ENCODE measurements around the gene WTAP. TPM values are rescaled to one million over a fixed set of nuclear protein-coding genes. Genes with fewer than 3 reads are reported as not detected.

WTAP gene
- total and polyA plus RNA-seq, 4 donors: 67.7 to 94.7 (median 87.7) TPM

DNA sequence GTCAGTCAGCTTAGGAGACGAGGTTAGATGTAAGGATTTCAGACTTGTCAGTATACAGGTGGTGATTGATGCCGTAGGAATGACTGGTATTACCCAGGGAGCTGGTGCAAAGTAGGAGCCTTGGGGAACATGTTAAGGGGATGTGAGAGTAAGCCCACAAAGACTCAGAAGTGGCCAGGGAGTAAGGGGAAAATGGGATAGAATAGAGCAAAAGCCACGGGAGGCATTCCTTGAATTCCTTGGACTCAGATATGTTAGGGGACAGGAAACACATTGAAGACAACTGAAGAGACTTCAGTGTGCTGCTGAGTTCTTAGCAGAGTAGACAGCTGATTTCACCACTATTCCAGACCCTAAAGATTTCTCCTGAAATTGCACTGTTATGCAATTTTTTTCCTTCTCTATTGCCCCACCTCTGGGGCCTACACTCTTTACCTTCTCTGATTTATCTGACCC, 33.3 kb downstream of the WTAP start:
- H3K4me1 ChIP-seq (ENCODE audit: control insufficient read depth in 1 of 2, insufficient read depth in 2 of 2, low read length in 2 of 2): peaks cover 0 to 3% of the 10 kb centered on the region in 2 donors
- H3K27me3 ChIP-seq (ENCODE audit: control insufficient read depth in 1 of 2, insufficient read depth in 2 of 2, low read length in 1 of 2): no peaks in the 10 kb centered on the region
- H3K27ac ChIP-seq (ENCODE audit: low read depth in 1 of 2, low read length in 2 of 2): peak overlapping the region in 1 of 2 donors; percentile 45
- no peaks in the 10 kb centered on the region for H3K36me3 ChIP-seq (ENCODE audit: control insufficient read depth in 1 of 2, insufficient read depth in 2 of 2, low read length in 1 of 2)
- H3K4me3 ChIP-seq (ENCODE audit: low read length in 2 of 2): no peak overlapping the region
- WGBS, 2 donors: 41 to 43% methylated on average over 3 of the region's 3 CpGs
- DNase-seq (no peak), ATAC-seq (ENCODE audit: low FRiP score) (no peak)
- intact Hi-C loops (cut with DNase I): loop anchor here in 1 of 2 donors (5.0 kb wide), 1 partner anchor 33 kb away; the partner anchor contains the start of gene WTAP
- no peaks in the 10 kb centered on the region for H3K9me3 ChIP-seq (ENCODE audit: control insufficient read depth, low read length)

DNA sequence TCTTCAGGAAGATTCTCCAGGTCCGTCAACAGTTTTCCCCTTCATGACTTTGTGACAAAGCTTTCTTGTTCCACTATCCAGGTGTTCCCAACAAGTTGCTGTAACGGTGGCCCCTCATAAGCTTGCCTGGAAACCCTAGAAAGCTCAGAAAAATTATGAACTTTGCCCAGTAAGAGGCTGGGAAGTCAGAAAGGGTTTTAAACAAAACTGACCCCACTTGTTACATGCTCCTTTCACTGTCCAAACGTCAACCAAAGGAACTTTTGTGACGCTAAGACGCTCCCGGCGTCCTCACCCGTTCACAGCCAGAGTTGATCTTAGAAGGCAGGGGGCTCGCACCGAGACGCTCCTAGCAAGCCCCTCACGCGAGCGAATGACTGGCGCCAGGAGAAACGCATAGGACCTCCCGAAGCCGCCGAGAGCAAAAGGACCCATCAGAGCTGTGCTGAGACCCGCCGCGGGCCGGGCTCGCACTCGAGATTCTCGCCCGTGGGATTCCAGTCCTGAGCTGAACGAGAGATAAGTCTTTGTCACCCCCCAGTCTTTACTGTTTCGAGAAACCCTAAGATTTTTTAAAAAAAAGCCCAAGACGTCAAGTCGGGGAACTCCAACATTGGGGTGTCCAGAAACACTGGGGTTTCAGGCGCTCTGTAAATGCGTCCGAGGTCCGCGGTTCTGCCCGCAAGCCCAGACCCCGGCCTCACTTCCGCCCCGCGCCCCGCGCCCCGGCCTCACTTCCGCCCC, 34.0 kb downstream of the WTAP start:
- Histone ChIP-seq H3K27me3 (ENCODE audit: control insufficient read depth in 1 of 2, insufficient read depth in 2 of 2, low read length in 1 of 2) (no peaks in the 10 kb centered on the region), H3K9me3 (ENCODE audit: control insufficient read depth, low read length) (no peaks in the 10 kb centered on the region), H3K36me3 (ENCODE audit: control insufficient read depth in 1 of 2, insufficient read depth in 2 of 2, low read length in 1 of 2) (no peaks in the 10 kb centered on the region), H3K4me1 (ENCODE audit: control insufficient read depth in 1 of 2, insufficient read depth in 2 of 2, low read length in 2 of 2) (peaks cover 0 to 3% of the 10 kb centered on the region in 2 donors), H3K4me3 (ENCODE audit: low read length in 2 of 2) (peak overlapping the region; percentile 61 to 70), H3K27ac (ENCODE audit: low read depth in 1 of 2, low read length in 2 of 2) (peak overlapping the region; percentile 71 to 95)
- 3 to 8% methylated on average over 44 to 45 of the region's 45 CpGs for WGBS, 2 donors
- ATAC-seq (ENCODE audit: low FRiP score) (no peak), DNase-seq (peak; percentile 58 to 77)
- intact Hi-C loops (cut with DNase I): loop anchor here in 1 of 2 donors (5.0 kb wide), 1 partner anchor 34 kb away; the partner anchor contains the start of gene WTAP

DNA sequence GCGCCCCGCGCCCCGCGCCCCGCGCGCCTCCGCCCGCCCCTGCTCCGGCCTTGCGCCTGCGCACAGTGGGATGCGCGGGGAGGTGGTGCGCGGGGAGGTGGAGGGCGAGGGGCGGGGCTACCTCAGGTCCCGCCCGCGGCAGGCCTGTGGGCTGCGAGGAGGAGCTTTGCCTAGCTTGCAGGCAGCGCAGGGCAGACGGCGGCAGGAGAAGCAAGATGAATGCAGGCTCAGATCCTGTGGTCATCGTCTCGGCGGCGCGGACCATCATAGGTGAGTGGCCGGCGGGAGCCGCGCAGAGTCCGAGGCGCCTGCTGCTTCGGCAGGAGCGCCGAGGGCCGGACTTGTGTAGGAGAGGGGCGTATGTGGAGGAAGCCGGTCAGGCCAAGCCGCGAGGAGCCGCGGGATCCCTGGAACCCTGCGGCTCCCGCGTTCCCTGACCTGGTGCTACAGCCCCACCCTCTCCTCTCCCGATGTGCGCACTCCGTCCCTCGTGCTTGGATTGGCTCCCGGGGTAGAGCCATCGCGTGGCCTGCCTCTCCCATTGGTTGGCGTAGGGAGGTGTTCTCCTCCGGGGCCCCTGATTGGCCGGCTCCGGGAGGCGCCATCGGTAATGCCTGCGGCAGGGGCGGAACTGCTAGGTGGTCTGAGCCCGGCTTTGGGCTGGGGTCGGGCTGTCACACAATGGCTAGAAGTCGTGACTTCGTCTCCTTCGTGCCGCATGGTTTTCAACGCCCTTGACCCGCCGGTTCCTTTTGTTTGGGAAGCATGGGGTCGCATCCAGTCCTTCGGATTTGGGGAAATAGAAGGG, 34.8 kb downstream of the WTAP start, which contains the start of gene ACAT2:
TSS of gene ACAT2 (plus strand) at position 173 of the 808 bp plus-strand sequence. CDS start at position 216, 43 bp downstream.
- H3K4me1 ChIP-seq (ENCODE audit: control insufficient read depth in 1 of 2, insufficient read depth in 2 of 2, low read length in 2 of 2): peaks cover 0 to 3% of the 10 kb centered on the region in 2 donors
- intact Hi-C loops (cut with DNase I): loop anchor here in 1 of 2 donors (5.0 kb wide), 1 partner anchor 35 kb away; the partner anchor contains the start of gene WTAP
- 1% methylated on average over 60 to 76 of the region's 76 CpGs for WGBS, 2 donors
- no peaks in the 10 kb centered on the region for H3K36me3 ChIP-seq (ENCODE audit: control insufficient read depth in 1 of 2, insufficient read depth in 2 of 2, low read length in 1 of 2)
- H3K9me3 ChIP-seq (ENCODE audit: control insufficient read depth, low read length): no peaks in the 10 kb centered on the region
- ATAC-seq (ENCODE audit: low FRiP score) (peak; percentile 99), DNase-seq (peak; percentile 98)
- no peaks in the 10 kb centered on the region for H3K27me3 ChIP-seq (ENCODE audit: control insufficient read depth in 1 of 2, insufficient read depth in 2 of 2, low read length in 1 of 2)
- H3K27ac ChIP-seq (ENCODE audit: low read depth in 1 of 2, low read length in 2 of 2): peak within 1 kb of the TSS; percentile 76 to 96
- peak within 1 kb of the TSS; percentile 61 to 70 for H3K4me3 ChIP-seq (ENCODE audit: low read length in 2 of 2)

DNA sequence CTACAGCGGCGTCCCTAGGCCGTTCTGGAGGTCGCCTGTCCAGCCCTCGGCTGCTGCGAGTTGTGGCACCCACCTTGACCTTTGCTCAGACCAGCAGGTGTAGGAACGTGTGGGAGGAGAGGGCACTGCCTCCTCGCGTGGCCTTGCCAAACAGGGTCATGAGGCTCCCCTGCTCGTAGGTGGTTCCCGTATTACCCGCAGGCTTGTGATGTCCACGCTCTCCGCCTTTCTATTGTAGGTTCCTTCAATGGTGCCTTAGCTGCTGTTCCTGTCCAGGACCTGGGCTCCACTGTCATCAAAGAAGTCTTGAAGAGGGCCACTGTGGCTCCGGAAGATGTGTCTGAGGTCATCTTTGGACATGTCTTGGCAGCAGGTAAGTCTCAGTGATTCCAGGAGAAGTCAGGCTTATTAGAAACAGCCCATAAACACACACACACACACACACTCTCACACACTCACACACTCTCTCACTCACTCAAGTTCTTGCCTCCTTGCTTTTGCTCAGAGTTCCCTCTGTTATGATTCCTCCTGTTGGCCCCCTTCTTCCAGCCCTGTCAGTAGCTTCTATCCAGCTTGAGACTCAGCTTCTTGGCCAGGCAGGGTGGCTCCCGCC, 35.5 kb downstream of the WTAP start:
- Histone ChIP-seq H3K4me3 (ENCODE audit: low read length in 2 of 2) (peak overlapping the region; percentile 15 to 70), H3K36me3 (ENCODE audit: control insufficient read depth in 1 of 2, insufficient read depth in 2 of 2, low read length in 1 of 2) (peaks cover 0 to 3% of the 10 kb centered on the region in 2 donors), H3K27me3 (ENCODE audit: control insufficient read depth in 1 of 2, insufficient read depth in 2 of 2, low read length in 1 of 2) (no peaks in the 10 kb centered on the region), H3K4me1 (ENCODE audit: control insufficient read depth in 1 of 2, insufficient read depth in 2 of 2, low read length in 2 of 2) (peaks cover 0 to 3% of the 10 kb centered on the region in 2 donors), H3K9me3 (ENCODE audit: control insufficient read depth, low read length) (no peaks in the 10 kb centered on the region), H3K27ac (ENCODE audit: low read depth in 1 of 2, low read length in 2 of 2) (peak overlapping the region in 1 of 2 donors; percentile 92)
- DNase-seq (peak in 1 of 2 donors; percentile 49), ATAC-seq (ENCODE audit: low FRiP score) (peak; percentile 14)
- 11 to 13% methylated on average over 16 of the region's 16 CpGs for WGBS, 2 donors
- intact Hi-C loops (cut with DNase I): loop anchor here in 1 of 2 donors (5.0 kb wide), 1 partner anchor 35 kb away; the partner anchor contains the start of gene WTAP

DNA sequence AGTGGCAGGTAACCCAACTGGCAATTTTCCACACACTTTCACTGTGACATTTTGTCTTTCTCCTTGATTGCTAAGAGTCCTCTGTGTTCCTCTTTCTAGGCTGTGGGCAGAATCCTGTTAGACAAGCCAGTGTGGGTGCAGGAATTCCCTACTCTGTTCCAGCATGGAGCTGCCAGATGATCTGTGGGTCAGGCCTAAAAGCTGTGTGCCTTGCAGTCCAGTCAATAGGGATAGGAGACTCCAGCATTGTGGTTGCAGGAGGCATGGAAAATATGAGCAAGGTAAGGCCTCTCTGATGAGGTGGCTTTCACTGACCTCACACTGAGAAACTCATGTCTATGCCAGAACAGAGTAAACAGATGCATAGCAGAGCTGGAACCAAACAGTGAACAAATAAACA, 39.6 kb downstream of the WTAP start:
- Histone ChIP-seq H3K4me1 (ENCODE audit: control insufficient read depth in 1 of 2, insufficient read depth in 2 of 2, low read length in 2 of 2) (no peaks in the 10 kb centered on the region), H3K36me3 (ENCODE audit: control insufficient read depth in 1 of 2, insufficient read depth in 2 of 2, low read length in 1 of 2) (peaks cover 3 to 6% of the 10 kb centered on the region in 2 donors), H3K27me3 (ENCODE audit: control insufficient read depth in 1 of 2, insufficient read depth in 2 of 2, low read length in 1 of 2) (no peaks in the 10 kb centered on the region), H3K9me3 (ENCODE audit: control insufficient read depth, low read length) (no peaks in the 10 kb centered on the region), H3K27ac (ENCODE audit: low read depth in 1 of 2, low read length in 2 of 2) (no peak overlapping the region), H3K4me3 (ENCODE audit: low read length in 2 of 2) (no peak overlapping the region)
- ATAC-seq (ENCODE audit: low FRiP score) (no peak), DNase-seq (no peak)
- intact Hi-C loops (cut with DNase I): no loop called here

DNA sequence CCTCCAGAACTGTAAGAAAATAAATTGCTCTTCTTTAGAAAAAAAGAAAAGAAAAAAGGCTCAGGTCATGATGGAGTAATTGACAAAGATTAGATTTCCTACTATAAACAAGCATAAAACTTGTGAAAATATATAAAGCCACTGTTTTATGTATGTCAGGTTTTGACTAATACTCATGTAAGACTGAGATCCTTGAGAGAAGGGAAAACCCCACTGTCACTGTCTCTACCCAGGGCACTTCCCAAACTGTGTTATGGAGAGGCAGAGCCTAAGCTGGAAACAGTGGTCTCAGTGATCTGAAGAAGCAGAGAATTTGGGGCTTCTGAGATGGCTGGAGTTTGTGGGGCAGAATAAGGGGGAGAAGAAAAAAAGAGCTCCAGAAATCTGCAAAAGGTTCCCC, 42.2 kb downstream of the WTAP start:
- Histone ChIP-seq H3K4me3 (ENCODE audit: low read length in 2 of 2) (no peak overlapping the region), H3K36me3 (ENCODE audit: control insufficient read depth in 1 of 2, insufficient read depth in 2 of 2, low read length in 1 of 2) (peaks cover 3 to 6% of the 10 kb centered on the region in 2 donors), H3K27me3 (ENCODE audit: control insufficient read depth in 1 of 2, insufficient read depth in 2 of 2, low read length in 1 of 2) (no peaks in the 10 kb centered on the region), H3K27ac (ENCODE audit: low read depth in 1 of 2, low read length in 2 of 2) (no peak overlapping the region), H3K4me1 (ENCODE audit: control insufficient read depth in 1 of 2, insufficient read depth in 2 of 2, low read length in 2 of 2) (no peaks in the 10 kb centered on the region), H3K9me3 (ENCODE audit: control insufficient read depth, low read length) (no peaks in the 10 kb centered on the region)
- ATAC-seq (ENCODE audit: low FRiP score) (no peak), DNase-seq (no peak)
- intact Hi-C loops (cut with DNase I): no loop called here

DNA sequence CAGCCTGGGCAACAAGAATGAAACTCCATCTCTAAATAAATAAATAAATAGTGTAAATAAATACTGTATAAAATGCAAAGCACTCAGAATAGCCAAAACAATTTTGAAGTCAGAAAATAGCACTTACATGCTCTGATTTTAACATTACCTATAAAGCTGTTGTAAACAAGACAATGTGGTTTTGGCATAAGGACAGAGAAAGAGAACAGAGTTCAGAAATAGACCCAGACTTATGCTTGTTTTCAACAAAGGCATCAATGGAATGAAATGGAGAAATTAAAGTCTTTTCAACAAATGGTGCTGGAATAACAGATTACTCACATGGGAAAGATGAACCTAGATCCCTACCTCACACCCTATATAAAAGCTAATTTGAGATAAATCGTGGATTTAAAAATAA, 44.9 kb downstream of the WTAP start:
- WGBS, 2 donors: 1 to 41% methylated on average over 1 of the region's 1 CpG
- peaks cover 3 to 9% of the 10 kb centered on the region in 2 donors for H3K36me3 ChIP-seq (ENCODE audit: control insufficient read depth in 1 of 2, insufficient read depth in 2 of 2, low read length in 1 of 2)
- no peak overlapping the region for H3K27ac ChIP-seq (ENCODE audit: low read depth in 1 of 2, low read length in 2 of 2)
- ATAC-seq (ENCODE audit: low FRiP score) (no peak), DNase-seq (no peak)
- no peaks in the 10 kb centered on the region for H3K27me3 ChIP-seq (ENCODE audit: control insufficient read depth in 1 of 2, insufficient read depth in 2 of 2, low read length in 1 of 2)
- H3K4me3 ChIP-seq (ENCODE audit: low read length in 2 of 2): no peak overlapping the region
- H3K9me3 ChIP-seq (ENCODE audit: control insufficient read depth, low read length): no peaks in the 10 kb centered on the region
- no peaks in the 10 kb centered on the region for H3K4me1 ChIP-seq (ENCODE audit: control insufficient read depth in 1 of 2, insufficient read depth in 2 of 2, low read length in 2 of 2)
- intact Hi-C loops (cut with DNase I): no loop called here

DNA sequence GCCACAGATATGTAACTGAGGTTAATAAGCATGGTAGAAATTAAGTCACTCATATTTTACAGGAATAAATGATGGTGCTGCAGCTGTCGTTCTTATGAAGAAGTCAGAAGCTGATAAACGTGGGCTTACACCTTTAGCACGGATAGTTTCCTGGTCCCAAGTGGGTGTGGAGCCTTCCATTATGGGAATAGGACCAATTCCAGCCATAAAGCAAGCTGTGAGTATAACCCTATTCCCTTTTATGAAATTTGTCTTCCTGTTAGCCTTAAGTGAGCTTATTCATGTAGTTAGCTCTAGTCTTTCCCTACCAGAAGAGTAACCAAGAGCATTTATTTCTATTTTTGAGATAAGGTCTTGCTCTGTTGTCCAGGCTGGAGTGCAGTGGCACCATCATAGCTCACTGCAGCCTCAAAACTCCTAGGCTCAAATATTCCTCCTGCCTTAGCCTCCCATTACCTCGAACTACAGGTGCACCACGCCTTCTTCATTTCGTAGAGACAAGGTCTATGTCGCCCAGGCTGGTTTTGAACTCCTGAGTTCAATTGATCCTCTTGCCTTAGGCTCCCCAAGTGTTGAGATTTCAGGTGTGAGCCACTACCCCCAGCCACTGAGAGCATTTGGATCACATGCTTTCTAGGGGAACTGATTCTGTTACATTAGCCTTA, 50.1 kb downstream of the WTAP start:
- no peak overlapping the region for H3K27ac ChIP-seq (ENCODE audit: low read depth in 1 of 2, low read length in 2 of 2)
- peaks cover 5% of the 10 kb centered on the region in 2 donors for H3K36me3 ChIP-seq (ENCODE audit: control insufficient read depth in 1 of 2, insufficient read depth in 2 of 2, low read length in 1 of 2)
- H3K27me3 ChIP-seq (ENCODE audit: control insufficient read depth in 1 of 2, insufficient read depth in 2 of 2, low read length in 1 of 2): no peaks in the 10 kb centered on the region
- WGBS, 2 donors: 77 to 81% methylated on average over 7 of the region's 7 CpGs
- peak in 1 of 2 donors; percentile 22 for DNase-seq
- ATAC-seq (ENCODE audit: low FRiP score): no peak
- H3K4me1 ChIP-seq (ENCODE audit: control insufficient read depth in 1 of 2, insufficient read depth in 2 of 2, low read length in 2 of 2): no peaks in the 10 kb centered on the region
- no peaks in the 10 kb centered on the region for H3K9me3 ChIP-seq (ENCODE audit: control insufficient read depth, low read length)
- intact Hi-C loops (cut with DNase I): no loop called here
- no peak overlapping the region for H3K4me3 ChIP-seq (ENCODE audit: low read length in 2 of 2)
